Osteoblast (primary cell): ENCODE measurements around the gene INCENP. TPM values are rescaled to one million over a fixed set of nuclear protein-coding genes. Genes with fewer than 3 reads are reported as not detected.
A peak's percentile ranks its signal among the peaks of the same experiment; 100 is the strongest.

Source experiments
- DNase-seq: peaks from one replicate; pipeline ENCODE4 v3.0.0; 2011; ENCODE audit warnings: low spot score, mixed read lengths; ENCODE audit not compliant: insufficient read length; ENCODE audit errors: missing footprints
- H2AFZ ChIP-seq: 2 replicates; pipeline ENCODE4 v1.6.0; 2011; ENCODE audit warnings: mild to moderate bottlenecking, low read length
- H3K27ac ChIP-seq: 2 replicates; pipeline ENCODE4 v1.5.1; 2011; ENCODE audit warnings: mild to moderate bottlenecking, low read depth, low read length, moderate library complexity
- H3K27me3 ChIP-seq: 2 replicates; pipeline ENCODE4 v1.6.0; 2012; ENCODE audit warnings: mild to moderate bottlenecking, control low read depth, inconsistent platforms, low read length, moderate library complexity; ENCODE audit not compliant: insufficient read depth
- H3K36me3 ChIP-seq: 2 replicates; pipeline ENCODE4 v1.5.1; 2011; ENCODE audit warnings: mild to moderate bottlenecking, low read length, control low read depth, moderate library complexity; ENCODE audit not compliant: insufficient read depth
- H3K4me1 ChIP-seq: 2 replicates; pipeline ENCODE4 v1.5.1; 2011; ENCODE audit warnings: mild to moderate bottlenecking, low read length, control low read depth, moderate library complexity; ENCODE audit not compliant: insufficient read depth
- H3K4me2 ChIP-seq: 2 replicates; pipeline ENCODE4 v1.6.0; 2011; ENCODE audit warnings: mild to moderate bottlenecking, low read length; ENCODE audit not compliant: insufficient read depth
- H3K4me3 ChIP-seq: fragments of 200-600 bp; sonication (generic); 3 replicates; pipeline ENCODE4 v1.5.1; 2012; ENCODE audit warnings: mild to moderate bottlenecking, low read length, inconsistent platforms; ENCODE audit not compliant: insufficient read depth
- H3K79me2 ChIP-seq: 2 replicates; pipeline ENCODE4 v1.6.0; 2012; ENCODE audit warnings: mild to moderate bottlenecking, low read length, control low read depth, inconsistent platforms; ENCODE audit not compliant: insufficient read depth
- H3K9me3 ChIP-seq: 2 replicates; pipeline ENCODE4 v1.5.1; 2011; ENCODE audit warnings: low read depth, low read length, control low read depth
- H4K20me1 ChIP-seq: 2 replicates; pipeline ENCODE4 v1.6.0; 2012; ENCODE audit warnings: mild to moderate bottlenecking, low read length, control low read depth; ENCODE audit not compliant: insufficient read depth
- CTCF ChIP-seq: IDR thresholded peaks from 2 replicates; pipeline ENCODE4 v1.5.1; 2011; ENCODE audit warnings: mild to moderate bottlenecking, low read depth, low read length, moderate library complexity; ENCODE audit errors: extremely low read depth
- total RNA-seq: library from RNA; depleted of rRNA; stranded (reverse); fragments of >200 nt; gene quantifications from 2 replicates; pipeline ENCODE4 v1.2.3, GENCODE V29; 2012

The INCENP gene
- total RNA-seq, 1 donor, result 8.7 TPM

GRCh38 chr11:62171261-62171723, 47.5 kb downstream of the INCENP start:
- Histone ChIP-seq H3K27me3 (peaks cover 43% of the 10 kb centered on the region), H3K27ac (no peak overlapping the region), H3K79me2 (no peaks in the 10 kb centered on the region), H3K9me3 (no peaks in the 10 kb centered on the region), H3K4me2 (peak overlapping the region; percentile 73), H2AFZ (peak overlapping the region; percentile 80), H4K20me1 (no peaks in the 10 kb centered on the region), H3K36me3 (no peaks in the 10 kb centered on the region), H3K4me1 (no peaks in the 10 kb centered on the region), H3K4me3 (peak overlapping the region; percentile 27)
- peak; percentile 86 for DNase-seq
- TF ChIP-seq CTCF, result peak; percentile 74

- Histone ChIP-seq H3K27ac (no peak overlapping the region), H3K4me3 (no peak overlapping the region), H3K27me3 (peaks cover 37% of the 10 kb centered on the region), H4K20me1 (no peaks in the 10 kb centered on the region), H3K79me2 (no peaks in the 10 kb centered on the region), H3K9me3 (no peaks in the 10 kb centered on the region), H2AFZ (no peak overlapping the region), H3K4me2 (no peak overlapping the region), H3K36me3 (no peaks in the 10 kb centered on the region), H3K4me1 (no peaks in the 10 kb centered on the region)
- TF ChIP-seq CTCF, result no peak
- DNase-seq, result no peak
Measured at GRCh38 chr11:62172294-62172693, 48.5 kb downstream of the INCENP start.

- H3K36me3 ChIP-seq, result no peaks in the 10 kb centered on the region
- H3K4me3 ChIP-seq, result no peak overlapping the region
- H3K79me2 ChIP-seq, result no peaks in the 10 kb centered on the region
- no peak overlapping the region for H2AFZ ChIP-seq
- H4K20me1 ChIP-seq, result no peaks in the 10 kb centered on the region
- no peak overlapping the region for H3K27ac ChIP-seq
- no peak for TF ChIP-seq CTCF
- no peaks in the 10 kb centered on the region for H3K9me3 ChIP-seq
- H3K27me3 ChIP-seq, result peaks cover 35% of the 10 kb centered on the region
- H3K4me2 ChIP-seq, result no peak overlapping the region
- no peak for DNase-seq
- no peaks in the 10 kb centered on the region for H3K4me1 ChIP-seq
Measured at GRCh38 chr11:62176766-62177165, 53.0 kb downstream of the INCENP start.

GRCh38 chr11:62179995-62180394, 56.2 kb downstream of the INCENP start:
- Histone ChIP-seq H3K4me3 (no peak overlapping the region), H2AFZ (no peak overlapping the region), H3K36me3 (no peaks in the 10 kb centered on the region), H3K4me1 (no peaks in the 10 kb centered on the region), H3K27me3 (peaks cover 16% of the 10 kb centered on the region), H4K20me1 (no peaks in the 10 kb centered on the region), H3K27ac (no peak overlapping the region), H3K79me2 (no peaks in the 10 kb centered on the region), H3K9me3 (no peaks in the 10 kb centered on the region), H3K4me2 (no peak overlapping the region)
- DNase-seq, result no peak
- TF ChIP-seq CTCF, result no peak
